Retina (tissue), 1 donor: ENCODE measurements around the gene PLK5.

ENCODE experiments used
- DNase-seq: peaks from one replicate; pipeline ENCODE4 v3.0.0-alpha.2; 2016

Gene PLK5

GRCh38 chr19:1582201-1582600 lies 58.3 kb downstream of the PLK5 start:
- DNase-seq = no peak

GRCh38 chr19:1584500-1585242 lies 60.8 kb downstream of the PLK5 start:
- no peak for DNase-seq

GRCh38 chr19:1585243-1585580 lies 61.3 kb downstream of the PLK5 start:
- no peak for DNase-seq
